AG09319 (cell line): ENCODE results near the gene ITGA11.

ENCODE experiments used
- DNase-seq: peaks from one replicate; pipeline ENCODE4 v3.0.0-alpha.2; 2010; ENCODE audit warnings: low read depth; ENCODE audit errors: extremely low read depth
- TF ChIP-seq, protein P1 (sequence below): IDR thresholded peaks from 2 replicates; pipeline ENCODE4 v1.5.1; 2011; ENCODE audit warnings: low read depth, mild to moderate bottlenecking, inconsistent platforms, low read length, moderate library complexity

ITGA11 gene

GRCh38 chr15:68385671-68386586 lies 46.0 kb downstream of the ITGA11 start:
- TF ChIP-seq, protein P1, sequence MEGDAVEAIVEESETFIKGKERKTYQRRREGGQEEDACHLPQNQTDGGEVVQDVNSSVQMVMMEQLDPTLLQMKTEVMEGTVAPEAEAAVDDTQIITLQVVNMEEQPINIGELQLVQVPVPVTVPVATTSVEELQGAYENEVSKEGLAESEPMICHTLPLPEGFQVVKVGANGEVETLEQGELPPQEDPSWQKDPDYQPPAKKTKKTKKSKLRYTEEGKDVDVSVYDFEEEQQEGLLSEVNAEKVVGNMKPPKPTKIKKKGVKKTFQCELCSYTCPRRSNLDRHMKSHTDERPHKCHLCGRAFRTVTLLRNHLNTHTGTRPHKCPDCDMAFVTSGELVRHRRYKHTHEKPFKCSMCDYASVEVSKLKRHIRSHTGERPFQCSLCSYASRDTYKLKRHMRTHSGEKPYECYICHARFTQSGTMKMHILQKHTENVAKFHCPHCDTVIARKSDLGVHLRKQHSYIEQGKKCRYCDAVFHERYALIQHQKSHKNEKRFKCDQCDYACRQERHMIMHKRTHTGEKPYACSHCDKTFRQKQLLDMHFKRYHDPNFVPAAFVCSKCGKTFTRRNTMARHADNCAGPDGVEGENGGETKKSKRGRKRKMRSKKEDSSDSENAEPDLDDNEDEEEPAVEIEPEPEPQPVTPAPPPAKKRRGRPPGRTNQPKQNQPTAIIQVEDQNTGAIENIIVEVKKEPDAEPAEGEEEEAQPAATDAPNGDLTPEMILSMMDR: no peak
- DNase-seq: no peak

GRCh38 chr15:68385240-68385561 lies 46.8 kb downstream of the ITGA11 start:
- TF ChIP-seq, protein P1: no peak
- DNase-seq: no peak

GRCh38 chr15:68384451-68385239 lies 47.3 kb downstream of the ITGA11 start:
- TF ChIP-seq, protein P1: no peak
- DNase-seq: peak; percentile 74

DNA sequence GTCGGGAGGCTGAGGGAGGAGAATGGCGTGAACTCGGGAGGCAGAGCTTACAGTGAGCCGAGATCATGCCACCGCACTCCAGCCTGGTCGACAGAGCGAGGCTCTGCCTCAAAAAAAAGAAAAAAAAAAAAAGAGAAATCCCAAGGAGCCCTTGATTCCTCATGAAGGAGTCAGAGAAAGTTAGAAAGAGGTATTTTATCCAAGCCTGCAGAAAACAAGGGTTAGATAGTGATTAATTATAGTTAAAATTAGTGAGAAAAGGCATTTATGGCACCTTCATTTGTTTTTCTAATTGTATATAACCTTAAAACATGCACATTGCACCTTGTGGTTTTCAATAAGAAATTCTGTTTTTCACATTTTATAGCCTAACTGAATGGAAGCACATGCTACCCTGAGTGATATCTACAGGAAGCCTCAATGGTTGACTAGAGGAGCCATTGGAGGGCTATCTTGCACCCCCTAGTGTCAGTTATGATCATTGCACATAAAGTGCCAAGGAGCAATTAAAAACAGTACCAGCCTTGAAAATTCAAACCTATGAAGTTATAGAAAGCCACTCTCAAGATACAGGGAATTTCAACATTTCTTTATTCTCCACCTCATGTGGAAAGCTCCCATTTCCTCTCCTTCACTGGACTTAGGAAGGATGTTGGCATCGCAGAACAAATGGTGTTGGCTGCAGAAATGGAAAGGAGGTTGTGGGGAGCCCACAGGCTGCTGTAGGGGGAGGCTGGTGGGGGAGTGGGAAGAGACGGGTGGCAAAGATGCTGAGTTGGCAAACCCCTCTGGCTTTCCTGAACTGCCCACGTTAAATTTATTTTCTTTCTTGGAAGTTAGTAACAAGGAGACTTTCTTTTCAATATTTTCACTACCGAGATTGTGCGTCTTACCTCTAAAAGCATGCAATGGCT lies 48.5 kb downstream of the ITGA11 start:
- TF ChIP-seq, protein P1: peak; percentile 61
- DNase-seq: no peak

GRCh38 chr15:68382286-68383007 lies 49.5 kb downstream of the ITGA11 start:
- DNase-seq: no peak

DNA sequence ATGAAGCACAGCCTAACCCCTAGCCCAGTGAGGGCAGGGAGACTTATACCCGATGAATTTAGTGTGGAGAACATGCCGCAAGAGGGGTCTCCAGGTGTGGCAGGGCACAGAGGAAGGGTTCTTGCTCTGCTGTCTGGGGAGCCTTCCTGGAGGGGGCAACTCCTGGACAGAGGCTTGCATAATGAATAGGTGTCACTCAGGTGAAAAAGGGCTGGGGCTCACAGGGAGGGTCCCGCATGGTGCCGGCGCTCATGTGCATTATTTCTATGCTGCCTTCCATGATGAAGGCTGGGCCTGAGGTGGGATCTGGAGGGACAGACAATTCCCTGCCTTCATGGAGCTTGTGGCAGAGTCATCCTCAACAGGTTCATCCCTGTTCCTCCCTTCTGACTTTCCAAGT lies 51.5 kb downstream of the ITGA11 start:
- TF ChIP-seq, protein P1: no peak
- no peak for DNase-seq

More at GRCh38 chr15:68382286-68383007, 49.5 kb downstream of the ITGA11 start:
- TF ChIP-seq, protein P1: no peak
